K562 (cell line): ENCODE results near the gene FAM78B. TPM values are rescaled to one million over a fixed set of nuclear protein-coding genes. Genes with fewer than 3 reads are reported as not detected.

Experiments
- ATAC-seq: fragments of 200-7000 bp; cut with Tn5 transposase; 3 replicates; pipeline ENCODE4 v1.9.1; 2020; ENCODE audit warnings: moderate library complexity
- BruUV-seq: library from RNA; stranded (reverse); fragments of 400-500 nt; replicated peaks from 2 replicates; lab custom pipeline; 2021; lab: Mats Ljungman, UMichigan
- CTCF ChIA-PET: fragments of 300-600 bp; formaldehyde crosslinking; extraction: SDS; loops from one replicate; lab custom pipeline; 2021; ENCODE audit warnings: low intra/inter-chr PET ratio; lab: Yijun Ruan, JAX
- POLR2A ChIA-PET: fragments of 300-600, 350-650 bp; sonication (Branson Sonifier 250); formaldehyde crosslinking; extraction: SDS; loops from one replicate; lab custom pipeline; 2021; ENCODE audit warnings: antibody characterized with exemption, inconsistent platforms; lab: Yijun Ruan, JAX
- DNase-seq, 4 experiments: peaks; one replicate each; pipeline versions ENCODE4 v3.0.0 to v3.0.0-alpha.2; 2011 to 2018; ENCODE audit warnings: low spot score in 3 of 4, mixed read lengths in 3 of 4; ENCODE audit errors: extremely low read depth in 1 of 4
- FAIRE-seq: peaks from 2 replicates; lab custom pipeline; 2011; peaks lifted over from hg19 to GRCh38; lab: Jason Lieb, UNC
- H2AFZ ChIP-seq: 2 replicates; pipeline ENCODE4 v1.6.0; 2011; ENCODE audit warnings: low read depth, low read length, control low read depth, inconsistent platforms
- H3K27ac ChIP-seq: fragments of 200-600 bp; 3 replicates; pipeline ENCODE4 v1.8.0; 2011; ENCODE audit warnings: low read depth, mild to moderate bottlenecking, control low read depth, inconsistent platforms, low read length, moderate library complexity, mixed read lengths; ENCODE audit errors: extremely low read depth
- H3K27me3 ChIP-seq, 2 experiments: fragments of 300-600 bp in 1 of 2; 2 replicates in 1 of 2; 3 replicates in 1 of 2; pipeline versions ENCODE4 v1.6.0 to v1.8.0; 2011; ENCODE audit warnings: inconsistent platforms in 2 of 2, low read length in 2 of 2, mild to moderate bottlenecking in 1 of 2, mixed read lengths in 1 of 2, moderate library complexity in 1 of 2; ENCODE audit not compliant: control insufficient read depth in 2 of 2, insufficient read depth in 2 of 2
- H3K36me3 ChIP-seq: fragments of 300-600 bp; 3 replicates; pipeline ENCODE4 v1.8.0; 2011; ENCODE audit warnings: mild to moderate bottlenecking, low read length, inconsistent platforms; ENCODE audit not compliant: control insufficient read depth, insufficient read depth
- H3K4me1 ChIP-seq, 2 experiments: fragments of 200-600 bp in 1 of 2; replicated peaks in 1 of 2; 2 replicates in 1 of 2; 3 replicates in 1 of 2; pipeline versions ENCODE4 v1.5.1 to v1.8.0; 2011; ENCODE audit warnings: inconsistent platforms in 2 of 2, low read length in 2 of 2, mild to moderate bottlenecking in 1 of 2, mixed read lengths in 1 of 2, moderate library complexity in 1 of 2; ENCODE audit not compliant: control insufficient read depth in 2 of 2, insufficient read depth in 2 of 2
- H3K4me2 ChIP-seq: 2 replicates; pipeline ENCODE4 v1.6.1; 2011; ENCODE audit warnings: low read length, control low read depth, inconsistent platforms, mixed read lengths; ENCODE audit not compliant: insufficient read depth
- H3K4me3 ChIP-seq: fragments of 200-600 bp; sonication (generic), shearing (Covaris generic); 2 replicates; pipeline ENCODE4 v1.5.1; 2016; ENCODE audit warnings: control low read depth, inconsistent platforms
- H3K79me2 ChIP-seq: fragments of 200-600 bp; 3 replicates; pipeline ENCODE4 v1.8.0; 2011; ENCODE audit warnings: low read length, inconsistent platforms; ENCODE audit not compliant: control insufficient read depth, insufficient read depth
- H3K9ac ChIP-seq, 2 experiments: 2 replicates each; pipeline versions ENCODE4 v1.6.0 to v1.6.1; 2011; ENCODE audit warnings: low read depth in 2 of 2, low read length in 2 of 2, control low read depth in 1 of 2, inconsistent platforms in 1 of 2, mild to moderate bottlenecking in 1 of 2, mixed read lengths in 1 of 2; ENCODE audit not compliant: insufficient read depth in 1 of 2
- H3K9me1 ChIP-seq: one replicate; pipeline ENCODE4 v1.6.0; 2011; ENCODE audit warnings: inconsistent platforms, mild to moderate bottlenecking, low read length, moderate library complexity; ENCODE audit not compliant: control insufficient read depth, insufficient read depth
- H3K9me3 ChIP-seq: replicated peaks from 2 replicates; pipeline ENCODE4 v1.5.1; 2011; ENCODE audit warnings: low read depth, low read length, inconsistent platforms; ENCODE audit not compliant: control insufficient read depth, insufficient read depth
- H4K20me1 ChIP-seq: replicated peaks from 2 replicates; pipeline ENCODE4 v1.6.1; 2011; ENCODE audit warnings: low read length, inconsistent platforms, mixed read lengths; ENCODE audit not compliant: control insufficient read depth, insufficient read depth
- ADNP ChIP-seq: fragments of 200-800 bp; sonication (Bioruptor generic); IDR thresholded peaks from 2 replicates; pipeline ENCODE4 v1.6.1; 2016; ENCODE audit warnings: missing genetic modification characterization, missing compliant biosample characterization
- COPS2 ChIP-seq: fragments of 450-650 bp; conservative IDR thresholded peaks from 2 replicates; pipeline ENCODE4 v1.6.1; 2016; ENCODE audit warnings: mild to moderate bottlenecking, moderate library complexity
- KLF6 ChIP-seq: fragments of 250-450 bp; sonication (Bioruptor Pico); IDR thresholded peaks from 2 replicates; pipeline ENCODE4 v1.4.0; 2020; ENCODE audit warnings: mild to moderate bottlenecking, moderate library complexity, borderline replicate concordance
- MEF2A ChIP-seq: IDR thresholded peaks from 2 replicates; pipeline ENCODE4 v1.6.1; 2011; ENCODE audit warnings: low read depth, mild to moderate bottlenecking, low read length, moderate library complexity; ENCODE audit not compliant: control insufficient read depth
- NFATC3 ChIP-seq: fragments of 450-650 bp; IDR thresholded peaks from 2 replicates; pipeline ENCODE4 v1.6.1; 2017; ENCODE audit warnings: mild to moderate bottlenecking
- NR2F6 ChIP-seq: fragments of 450-650 bp; formaldehyde crosslinking; IDR thresholded peaks from 2 replicates; pipeline ENCODE4 v1.4.0; 2020; ENCODE audit warnings: mild to moderate bottlenecking
- PTRF ChIP-seq: fragments of 450-650 bp; IDR thresholded peaks from 2 replicates; pipeline ENCODE4 v1.6.1; 2016; ENCODE audit warnings: mild to moderate bottlenecking, missing genetic modification characterization, missing compliant biosample characterization
- SAFB ChIP-seq: fragments of 200-400 bp; formaldehyde crosslinking; IDR thresholded peaks from 2 replicates; pipeline ENCODE4 v1.6.1; 2017; ENCODE audit warnings: low read depth, low read length, borderline replicate concordance
- STAT5A ChIP-seq: IDR thresholded peaks from 2 replicates; pipeline ENCODE4 v1.6.1; 2012; ENCODE audit warnings: low read length, inconsistent platforms, borderline replicate concordance
- TBP ChIP-seq: optimal IDR thresholded peaks from 2 replicates; pipeline ENCODE3; 2011; ENCODE audit warnings: low read depth, low read length, improper control_type of control experiment
- ZNF778 ChIP-seq: fragments of 450-650 bp; formaldehyde crosslinking; IDR thresholded peaks from 2 replicates; pipeline ENCODE4 v1.4.0; 2020; ENCODE audit warnings: mild to moderate bottlenecking, moderate library complexity
- WGBS: fragments of 100-300 bp; shearing (Covaris generic); methylation state at CpG from one replicate; pipeline ENCODE4 v1.1.6; 2016; ENCODE audit warnings: low coverage, mixed read lengths; ENCODE audit not compliant: insufficient coverage; ENCODE audit errors: missing lambda C conversion rate; 5-methylcytosine and 5-hydroxymethylcytosine counted together
- in situ Hi-C: fragments of 300-500 bp; cut with MboI; formaldehyde crosslinking; loops from 4 replicates; pipeline ENCODE4 v1.15.0; 2018; ENCODE audit warnings: inconsistent platforms, mixed read lengths
- intact Hi-C: fragments of 100-400 bp; cut with micrococcal nuclease; formaldehyde crosslinking; loops from 2 replicates; pipeline ENCODE4 v1.14.2; 2022
- polyA plus RNA-seq, 8 experiments: library from polyadenylated mRNA; depleted of rRNA in 4 of 8; stranded (reverse) in 5 of 8; unstranded in 3 of 8; fragments of >200 nt; fragmentation: Nextera tagmentation in 2 of 8; fragmentation: Illumina TruSeq in 1 of 8; extraction: Ambion mirVana in 2 of 8; extraction: Trizol in 1 of 8; gene quantifications; 2 replicates each; pipeline versions ENCODE4 v1.2.1 to v1.2.3, GENCODE V29; 2011 to 2014; ENCODE audit warnings: inconsistent platforms in 1 of 8, missing spikeins in 1 of 8
- total RNA-seq, 7 experiments: library from RNA; depleted of rRNA in 6 of 7; stranded (reverse); fragments of >200 nt in 6 of 7; fragmentation: Illumina TruSeq in 2 of 7; extraction: Trizol in 2 of 7; gene quantifications; 2 replicates each; pipeline versions ENCODE4 v1.2.1 to v1.2.3, GENCODE V29; 2011 to 2021; ENCODE audit warnings: low replicate concordance in 1 of 7
- TF ChIP-seq, protein P1 (sequence below): sonication (generic); formaldehyde crosslinking; IDR thresholded peaks from 2 replicates; pipeline ENCODE4 v1.8.1; 2022; ENCODE audit warnings: missing genetic modification reagents
- TF ChIP-seq, protein P2 (sequence below): IDR thresholded peaks from 2 replicates; pipeline ENCODE4 v1.6.1; 2016; ENCODE audit warnings: missing genetic modification characterization, missing compliant biosample characterization
- TF ChIP-seq, protein P3 (sequence below): fragments of 250-450 bp; sonication (Bioruptor Pico); IDR thresholded peaks from 2 replicates; pipeline ENCODE4 v1.6.1; 2021; ENCODE audit warnings: mild to moderate bottlenecking
- TF ChIP-seq, protein P4 (sequence below): fragments of 250-450 bp; sonication (Bioruptor Pico); IDR thresholded peaks from 2 replicates; pipeline ENCODE4 v1.5.0; 2022; ENCODE audit warnings: mild to moderate bottlenecking

Gene FAM78B
- total and polyA plus RNA-seq, 9 of the 15 experiments (the other 6 are each of a cell fraction or from before 2014, with no cell fraction given), result 0.04 to 0.43 (median 0.29) TPM; not detected in 1

DNA sequence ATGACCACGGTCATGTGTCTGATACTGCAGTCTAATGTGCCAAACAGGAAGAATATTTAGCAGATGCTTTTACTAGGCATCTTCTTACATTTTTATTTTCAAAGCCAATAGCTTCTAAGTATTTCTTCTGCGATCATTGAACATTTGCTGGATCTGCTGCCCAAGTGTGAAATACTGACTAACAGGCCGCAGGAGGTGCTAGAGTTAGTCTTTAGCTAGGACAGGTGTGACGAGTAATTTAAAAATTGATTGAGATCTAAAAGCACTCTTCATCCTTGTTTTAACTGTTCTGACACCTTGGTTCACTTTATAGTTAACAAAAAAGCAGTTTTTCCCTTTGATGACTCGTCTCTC is 748 bp upstream of the FAM78B start (continued):
- no peak for TF ChIP-seq ZNF778
- no peak for TF ChIP-seq TBP

DNA sequence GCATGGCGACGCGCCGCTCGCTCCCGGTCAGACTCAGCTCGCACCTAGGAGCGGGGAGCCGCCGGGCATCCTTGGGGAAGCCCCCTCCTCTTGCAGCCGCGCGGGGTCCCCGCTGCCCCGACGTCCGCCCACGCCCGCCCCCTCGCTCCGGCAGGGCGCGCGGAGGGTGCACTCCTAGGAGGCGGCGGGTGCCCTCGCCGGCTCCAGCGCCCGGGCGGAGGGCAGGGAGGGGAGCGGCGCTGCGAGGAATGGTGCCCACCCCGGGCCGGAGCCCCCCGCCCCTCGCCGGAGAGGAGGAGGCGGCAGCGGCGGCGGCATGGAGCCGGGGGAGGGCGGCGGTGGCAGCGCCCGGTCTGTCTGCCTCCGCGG is 488 bp downstream of the FAM78B start:
- intact Hi-C loops, result loop anchor here (5.0 to 10.0 kb wide), 2 partner anchors 239 to 308 kb away; no protein-coding TSS in a partner anchor
- TF ChIP-seq STAT5A, result no peak
- no peak for TF ChIP-seq MEF2A
- TF ChIP-seq, protein P1, sequence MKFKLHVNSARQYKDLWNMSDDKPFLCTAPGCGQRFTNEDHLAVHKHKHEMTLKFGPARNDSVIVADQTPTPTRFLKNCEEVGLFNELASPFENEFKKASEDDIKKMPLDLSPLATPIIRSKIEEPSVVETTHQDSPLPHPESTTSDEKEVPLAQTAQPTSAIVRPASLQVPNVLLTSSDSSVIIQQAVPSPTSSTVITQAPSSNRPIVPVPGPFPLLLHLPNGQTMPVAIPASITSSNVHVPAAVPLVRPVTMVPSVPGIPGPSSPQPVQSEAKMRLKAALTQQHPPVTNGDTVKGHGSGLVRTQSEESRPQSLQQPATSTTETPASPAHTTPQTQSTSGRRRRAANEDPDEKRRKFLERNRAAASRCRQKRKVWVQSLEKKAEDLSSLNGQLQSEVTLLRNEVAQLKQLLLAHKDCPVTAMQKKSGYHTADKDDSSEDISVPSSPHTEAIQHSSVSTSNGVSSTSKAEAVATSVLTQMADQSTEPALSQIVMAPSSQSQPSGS (CRISPR knock-in tag), result no peak
- TF ChIP-seq NR2F6 (CRISPR knock-in tag), result no peak
- TF ChIP-seq, protein P2, sequence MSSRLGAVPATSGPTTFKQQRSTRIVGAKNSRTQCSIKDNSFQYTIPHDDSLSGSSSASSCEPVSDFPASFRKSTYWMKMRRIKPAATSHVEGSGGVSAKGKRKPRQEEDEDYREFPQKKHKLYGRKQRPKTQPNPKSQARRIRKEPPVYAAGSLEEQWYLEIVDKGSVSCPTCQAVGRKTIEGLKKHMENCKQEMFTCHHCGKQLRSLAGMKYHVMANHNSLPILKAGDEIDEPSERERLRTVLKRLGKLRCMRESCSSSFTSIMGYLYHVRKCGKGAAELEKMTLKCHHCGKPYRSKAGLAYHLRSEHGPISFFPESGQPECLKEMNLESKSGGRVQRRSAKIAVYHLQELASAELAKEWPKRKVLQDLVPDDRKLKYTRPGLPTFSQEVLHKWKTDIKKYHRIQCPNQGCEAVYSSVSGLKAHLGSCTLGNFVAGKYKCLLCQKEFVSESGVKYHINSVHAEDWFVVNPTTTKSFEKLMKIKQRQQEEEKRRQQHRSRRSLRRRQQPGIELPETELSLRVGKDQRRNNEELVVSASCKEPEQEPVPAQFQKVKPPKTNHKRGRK (tag), result no peak
- TF ChIP-seq, protein P3, sequence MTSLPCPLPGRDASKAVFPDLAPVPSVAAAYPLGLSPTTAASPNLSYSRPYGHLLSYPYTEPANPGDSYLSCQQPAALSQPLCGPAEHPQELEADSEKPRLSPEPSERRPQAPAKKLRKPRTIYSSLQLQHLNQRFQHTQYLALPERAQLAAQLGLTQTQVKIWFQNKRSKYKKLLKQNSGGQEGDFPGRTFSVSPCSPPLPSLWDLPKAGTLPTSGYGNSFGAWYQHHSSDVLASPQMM (CRISPR knock-in tag), result no peak
- TF ChIP-seq ADNP (tag), result no peak
- TF ChIP-seq PTRF (tag), result no peak
- TF ChIP-seq NFATC3, result no peak
- TF ChIP-seq COPS2, result no peak
- TF ChIP-seq SAFB, result no peak
- TF ChIP-seq, protein P4, sequence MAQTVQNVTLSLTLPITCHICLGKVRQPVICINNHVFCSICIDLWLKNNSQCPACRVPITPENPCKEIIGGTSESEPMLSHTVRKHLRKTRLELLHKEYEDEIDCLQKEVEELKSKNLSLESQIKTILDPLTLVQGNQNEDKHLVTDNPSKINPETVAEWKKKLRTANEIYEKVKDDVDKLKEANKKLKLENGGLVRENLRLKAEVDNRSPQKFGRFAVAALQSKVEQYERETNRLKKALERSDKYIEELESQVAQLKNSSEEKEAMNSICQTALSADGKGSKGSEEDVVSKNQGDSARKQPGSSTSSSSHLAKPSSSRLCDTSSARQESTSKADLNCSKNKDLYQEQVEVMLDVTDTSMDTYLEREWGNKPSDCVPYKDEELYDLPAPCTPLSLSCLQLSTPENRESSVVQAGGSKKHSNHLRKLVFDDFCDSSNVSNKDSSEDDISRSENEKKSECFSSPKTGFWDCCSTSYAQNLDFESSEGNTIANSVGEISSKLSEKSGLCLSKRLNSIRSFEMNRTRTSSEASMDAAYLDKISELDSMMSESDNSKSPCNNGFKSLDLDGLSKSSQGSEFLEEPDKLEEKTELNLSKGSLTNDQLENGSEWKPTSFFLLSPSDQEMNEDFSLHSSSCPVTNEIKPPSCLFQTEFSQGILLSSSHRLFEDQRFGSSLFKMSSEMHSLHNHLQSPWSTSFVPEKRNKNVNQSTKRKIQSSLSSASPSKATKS (CRISPR knock-in tag), result no peak
- TF ChIP-seq KLF6 (CRISPR knock-in tag), result no peak
- DNase-seq (no peak), ATAC-seq (no peak), FAIRE-seq (no peak)
- peaks cover 22 to 25% of the 10 kb centered on the region in 2 experiments; a peak in 4 of 5 replicates for H3K27me3 ChIP-seq
- no peaks in the 10 kb centered on the region for H3K9me1 ChIP-seq
- BruUV-seq, result no TSS peak
- H3K4me2 ChIP-seq, result no peak overlapping the region; the same call in 1 of the 2 replicates
- H2AFZ ChIP-seq, result peak overlapping the region; percentile 29; the same call in 1 of the 2 replicates
- no peaks in the 10 kb centered on the region for H3K79me2 ChIP-seq
- H3K9me3 ChIP-seq, result no peaks in the 10 kb centered on the region
- H3K27ac ChIP-seq, result no peak overlapping the region
- CTCF ChIA-PET, result no interaction called here
- H4K20me1 ChIP-seq, result no peaks in the 10 kb centered on the region
- in situ Hi-C loops, result no loop called here
- H3K36me3 ChIP-seq, result no peaks in the 10 kb centered on the region
- POLR2A ChIA-PET, result interaction anchor here (0.7 kb wide), 1 partner anchor 8 kb away, joined by 3 read pairs; no protein-coding TSS in a partner anchor
- H3K9ac ChIP-seq, result peak overlapping the region in 1 of 2 experiments; percentile 88; a peak in 2 of 4 replicates
- peak overlapping the region; percentile 66 for H3K4me3 ChIP-seq
- peaks cover 7 to 21% of the 10 kb centered on the region in 2 experiments; a peak in 4 of 5 replicates for H3K4me1 ChIP-seq
- whole genome bisulfite sequencing, result 10% methylated on average over 8 of the region's 50 CpGs
